ENCODE measurements around the gene CSNK1E.

The CSNK1E gene

DNA sequence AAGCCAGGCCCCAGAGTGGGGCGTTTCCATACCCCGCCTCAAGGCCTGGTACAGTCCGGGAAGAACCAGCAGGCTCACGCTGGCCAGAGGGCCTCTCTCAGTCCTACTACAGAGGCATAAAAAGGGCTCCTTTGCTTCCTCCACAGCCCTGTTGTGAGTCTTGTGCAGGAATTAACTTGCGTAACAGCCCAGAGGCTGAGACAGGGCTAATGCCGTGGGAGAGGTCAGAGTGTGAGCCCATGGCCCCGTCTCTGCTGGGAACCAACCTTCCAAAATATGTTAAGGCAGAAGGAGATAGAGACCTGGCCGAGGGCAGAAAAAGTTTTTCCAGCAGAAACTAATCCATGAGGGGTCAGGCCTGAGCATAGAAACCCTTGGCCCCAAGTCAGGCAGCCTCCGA, 24.5 kb downstream of the CSNK1E start:
- H3K4me3 ChIP-seq (replicated peaks; ENCODE audit: low read depth, low read length): no peak overlapping the region
- no peak for DNase-seq (ENCODE audit: extremely low read depth, insufficient read length)
- H3K27me3 ChIP-seq (replicated peaks; ENCODE audit: control insufficient read depth, insufficient read depth, low read length): no peaks in the 10 kb centered on the region
- TF ChIP-seq, protein P1, sequence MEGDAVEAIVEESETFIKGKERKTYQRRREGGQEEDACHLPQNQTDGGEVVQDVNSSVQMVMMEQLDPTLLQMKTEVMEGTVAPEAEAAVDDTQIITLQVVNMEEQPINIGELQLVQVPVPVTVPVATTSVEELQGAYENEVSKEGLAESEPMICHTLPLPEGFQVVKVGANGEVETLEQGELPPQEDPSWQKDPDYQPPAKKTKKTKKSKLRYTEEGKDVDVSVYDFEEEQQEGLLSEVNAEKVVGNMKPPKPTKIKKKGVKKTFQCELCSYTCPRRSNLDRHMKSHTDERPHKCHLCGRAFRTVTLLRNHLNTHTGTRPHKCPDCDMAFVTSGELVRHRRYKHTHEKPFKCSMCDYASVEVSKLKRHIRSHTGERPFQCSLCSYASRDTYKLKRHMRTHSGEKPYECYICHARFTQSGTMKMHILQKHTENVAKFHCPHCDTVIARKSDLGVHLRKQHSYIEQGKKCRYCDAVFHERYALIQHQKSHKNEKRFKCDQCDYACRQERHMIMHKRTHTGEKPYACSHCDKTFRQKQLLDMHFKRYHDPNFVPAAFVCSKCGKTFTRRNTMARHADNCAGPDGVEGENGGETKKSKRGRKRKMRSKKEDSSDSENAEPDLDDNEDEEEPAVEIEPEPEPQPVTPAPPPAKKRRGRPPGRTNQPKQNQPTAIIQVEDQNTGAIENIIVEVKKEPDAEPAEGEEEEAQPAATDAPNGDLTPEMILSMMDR (IDR thresholded peaks at IDR 0.05; ENCODE audit: insufficient read depth, low read length, poor library complexity, severe bottlenecking): no peak
- peaks cover 39% of the 10 kb centered on the region for H3K36me3 ChIP-seq (ENCODE audit: control insufficient read depth, insufficient read depth, low read length)

DNA sequence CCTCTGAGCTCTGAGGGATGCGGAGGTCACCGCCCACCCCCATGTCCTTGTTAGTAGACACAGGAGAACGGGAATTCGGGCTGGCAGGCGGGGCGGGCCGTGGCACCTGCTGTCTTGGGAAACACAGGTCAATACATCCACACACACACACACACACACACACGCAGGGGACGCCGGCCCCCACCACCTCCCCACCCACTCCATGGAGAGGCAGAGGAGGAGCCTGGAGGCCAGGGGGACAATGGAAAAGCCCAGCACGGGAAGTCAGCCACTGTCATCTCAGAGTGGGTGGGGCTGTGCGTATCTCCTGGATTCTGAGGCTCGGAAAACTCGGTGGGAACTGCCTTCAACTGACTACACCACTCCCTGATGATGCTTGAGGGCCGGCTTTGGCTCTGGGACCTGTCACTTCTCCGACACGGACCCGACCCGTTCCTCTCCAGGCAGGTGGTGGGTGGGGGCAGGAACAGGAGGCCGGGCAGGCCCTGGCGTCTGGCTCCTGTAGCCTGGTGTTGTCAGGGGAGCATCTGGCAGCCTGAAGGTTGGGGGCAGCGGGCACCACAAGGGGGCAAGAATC, 25.9 kb downstream of the CSNK1E start:
- Histone ChIP-seq H3K27me3 (replicated peaks; ENCODE audit: control insufficient read depth, insufficient read depth, low read length) (no peaks in the 10 kb centered on the region), H3K36me3 (ENCODE audit: control insufficient read depth, insufficient read depth, low read length) (peaks cover 28% of the 10 kb centered on the region), H3K4me3 (replicated peaks; ENCODE audit: low read depth, low read length) (no peak overlapping the region)
- DNase-seq (ENCODE audit: extremely low read depth, insufficient read length): no peak
- TF ChIP-seq, protein P1 (IDR thresholded peaks at IDR 0.05; ENCODE audit: insufficient read depth, low read length, poor library complexity, severe bottlenecking): no peak

DNA sequence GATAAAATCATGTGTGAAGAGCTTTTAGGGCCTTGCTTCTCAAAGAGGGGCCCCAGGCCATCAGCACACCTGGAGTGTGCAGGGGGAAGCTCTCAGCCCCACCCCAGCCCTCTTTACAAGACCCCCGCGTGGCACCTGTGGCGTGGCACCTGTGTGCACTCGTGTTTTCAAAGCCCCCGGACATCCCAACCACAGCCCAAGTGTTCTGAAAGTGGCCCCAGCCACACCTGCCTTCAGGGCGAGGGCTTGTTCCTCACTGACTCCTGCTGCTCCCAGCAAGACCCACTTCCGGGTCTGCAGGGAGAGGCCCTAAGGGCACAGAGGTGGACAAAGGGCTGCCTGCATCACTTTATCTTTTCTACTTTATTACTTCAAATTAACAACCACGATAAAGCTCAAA, 26.9 kb downstream of the CSNK1E start:
- DNase-seq (ENCODE audit: extremely low read depth, insufficient read length): no peak
- H3K36me3 ChIP-seq (ENCODE audit: control insufficient read depth, insufficient read depth, low read length): peaks cover 20% of the 10 kb centered on the region

DNA sequence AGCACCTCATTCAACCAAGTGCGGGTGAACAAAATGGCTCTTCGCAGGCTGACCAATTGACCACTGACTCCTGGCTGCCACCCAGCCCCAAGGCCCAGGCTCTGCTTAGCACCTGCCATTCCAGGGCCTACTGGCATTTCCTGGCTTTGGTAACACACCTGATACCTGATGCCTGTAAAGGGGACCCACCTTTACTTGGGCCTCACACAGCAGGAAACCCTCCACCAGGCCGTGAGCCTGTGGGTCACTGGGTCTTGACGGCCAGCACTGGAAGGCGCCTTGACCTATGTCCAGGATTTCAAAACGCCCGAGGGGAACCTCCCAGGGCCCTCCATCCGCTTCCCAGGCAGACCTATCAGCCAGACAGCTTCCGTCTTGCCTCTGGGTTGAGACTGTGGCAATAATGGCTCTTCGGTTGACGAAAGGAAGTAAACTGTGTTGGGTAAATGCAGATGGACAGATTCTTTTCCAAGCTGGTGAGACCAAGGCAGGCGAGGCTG, 27.6 kb downstream of the CSNK1E start:
- TF ChIP-seq, protein P1 (IDR thresholded peaks at IDR 0.05; ENCODE audit: insufficient read depth, low read length, poor library complexity, severe bottlenecking): no peak
- Histone ChIP-seq H3K4me3 (replicated peaks; ENCODE audit: low read depth, low read length) (no peak overlapping the region), H3K36me3 (ENCODE audit: control insufficient read depth, insufficient read depth, low read length) (peaks cover 16% of the 10 kb centered on the region), H3K27me3 (replicated peaks; ENCODE audit: control insufficient read depth, insufficient read depth, low read length) (no peaks in the 10 kb centered on the region)
- DNase-seq (ENCODE audit: extremely low read depth, insufficient read length): no peak

More for the DNA sequence above, 26.9 kb downstream of the CSNK1E start:
- H3K27me3 ChIP-seq (replicated peaks; ENCODE audit: control insufficient read depth, insufficient read depth, low read length): no peaks in the 10 kb centered on the region
- no peak overlapping the region for H3K4me3 ChIP-seq (replicated peaks; ENCODE audit: low read depth, low read length)
- TF ChIP-seq, protein P1 (IDR thresholded peaks at IDR 0.05; ENCODE audit: insufficient read depth, low read length, poor library complexity, severe bottlenecking): no peak

DNA sequence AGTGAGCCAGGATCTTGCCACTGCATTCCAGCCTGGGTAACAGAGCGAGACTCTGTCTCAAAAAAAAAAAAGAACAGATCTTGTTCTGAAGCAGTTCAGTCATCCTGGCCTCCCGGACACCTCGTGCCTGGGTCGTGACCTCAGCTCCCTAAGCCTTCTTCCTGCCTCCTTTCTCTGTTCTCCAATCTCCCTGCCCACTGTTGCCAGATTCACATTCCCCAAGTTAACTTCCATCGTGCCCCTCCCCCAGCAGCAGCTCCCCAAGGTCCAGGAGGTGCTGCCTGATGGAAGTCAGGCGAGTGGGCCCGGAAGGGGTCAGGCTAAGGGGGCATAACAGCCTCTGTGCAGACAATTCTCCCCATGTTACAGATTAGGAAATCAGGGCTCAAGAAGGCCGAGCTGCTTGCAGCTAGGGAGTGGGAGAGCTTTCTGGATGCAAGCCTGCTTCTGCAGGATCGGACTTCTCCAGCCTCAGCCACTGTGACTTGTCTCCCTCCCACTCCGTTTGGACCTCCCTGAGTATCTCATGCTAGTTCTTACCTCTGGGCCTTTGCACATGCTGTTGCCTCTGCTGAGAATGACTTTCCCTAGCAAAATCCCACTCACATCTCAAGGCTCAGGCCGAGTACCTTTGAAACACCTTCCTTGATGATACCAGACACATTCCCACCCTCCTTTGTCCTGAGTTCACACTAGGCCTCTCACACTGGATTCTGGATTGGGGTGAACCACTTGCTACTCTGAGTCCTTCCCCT, 30.1 kb downstream of the CSNK1E start:
- TF ChIP-seq, protein P1 (IDR thresholded peaks at IDR 0.05; ENCODE audit: insufficient read depth, low read length, poor library complexity, severe bottlenecking): no peak
- no peak overlapping the region for H3K4me3 ChIP-seq (replicated peaks; ENCODE audit: low read depth, low read length)
- DNase-seq (ENCODE audit: extremely low read depth, insufficient read length): no peak
- no peaks in the 10 kb centered on the region for H3K27me3 ChIP-seq (replicated peaks; ENCODE audit: control insufficient read depth, insufficient read depth, low read length)
- peaks cover 8% of the 10 kb centered on the region for H3K36me3 ChIP-seq (ENCODE audit: control insufficient read depth, insufficient read depth, low read length)
